Esophagus muscularis mucosa (tissue), 4 donors: ENCODE data around the gene NIPAL4.

Experiments used
- EP300 ChIP-seq: sonication (generic); formaldehyde crosslinking; IDR thresholded peaks from one replicate; pipeline ENCODE4 v1.6.1; 2017; ENCODE audit warnings: antibody characterized with exemption
- POLR2AphosphoS5 ChIP-seq, 2 donors: sonication (generic); formaldehyde crosslinking; IDR thresholded peaks; one replicate each; pipeline ENCODE4 v1.6.1; 2017; ENCODE audit warnings: antibody characterized with exemption in 2 of 2
- TF ChIP-seq, protein P1 (sequence below), 3 experiments: fragments of 200-600 bp in 2 of 3; fragments of 450-650 bp in 1 of 3; sonication (generic) in 2 of 3; IDR thresholded peaks; one replicate each; pipeline ENCODE4 v1.5.1; 2017 to 2019; ENCODE audit warnings: antibody characterized with exemption in 3 of 3, mild to moderate bottlenecking in 2 of 3, moderate library complexity in 1 of 3

DNA sequence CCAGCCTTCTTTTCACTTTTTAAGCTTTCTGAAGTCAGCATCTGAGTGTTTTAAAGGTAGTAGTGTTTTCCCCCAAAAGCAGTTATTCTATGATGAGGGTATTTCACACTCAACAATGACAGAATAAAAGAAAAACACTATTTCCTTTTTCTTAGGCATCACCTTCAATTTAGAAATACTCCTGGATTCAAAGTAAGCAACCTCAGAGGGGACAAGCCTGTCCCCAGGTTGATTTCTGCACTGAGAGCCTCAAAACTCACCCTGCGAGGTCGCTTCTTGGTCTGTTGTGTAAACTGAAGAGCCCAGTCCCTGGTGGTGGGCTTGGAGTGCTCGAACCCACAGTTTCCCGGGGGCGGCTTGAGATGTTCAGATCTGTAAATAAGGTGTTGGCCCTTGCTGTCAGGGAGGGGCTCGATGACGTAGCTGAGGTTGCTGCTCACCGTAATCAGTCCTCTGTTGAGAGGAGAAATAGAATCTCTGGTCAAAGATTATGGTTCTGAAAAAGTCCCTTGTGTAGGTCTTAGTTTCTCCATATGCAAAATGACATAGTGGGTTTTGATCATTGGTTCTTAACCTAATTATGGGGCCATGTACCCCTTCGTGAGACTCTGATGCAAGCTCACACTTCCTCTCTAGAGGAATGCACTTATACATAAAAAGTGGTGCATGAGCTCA, 59.7 kb downstream of the NIPAL4 start:
- TF ChIP-seq, protein P1, sequence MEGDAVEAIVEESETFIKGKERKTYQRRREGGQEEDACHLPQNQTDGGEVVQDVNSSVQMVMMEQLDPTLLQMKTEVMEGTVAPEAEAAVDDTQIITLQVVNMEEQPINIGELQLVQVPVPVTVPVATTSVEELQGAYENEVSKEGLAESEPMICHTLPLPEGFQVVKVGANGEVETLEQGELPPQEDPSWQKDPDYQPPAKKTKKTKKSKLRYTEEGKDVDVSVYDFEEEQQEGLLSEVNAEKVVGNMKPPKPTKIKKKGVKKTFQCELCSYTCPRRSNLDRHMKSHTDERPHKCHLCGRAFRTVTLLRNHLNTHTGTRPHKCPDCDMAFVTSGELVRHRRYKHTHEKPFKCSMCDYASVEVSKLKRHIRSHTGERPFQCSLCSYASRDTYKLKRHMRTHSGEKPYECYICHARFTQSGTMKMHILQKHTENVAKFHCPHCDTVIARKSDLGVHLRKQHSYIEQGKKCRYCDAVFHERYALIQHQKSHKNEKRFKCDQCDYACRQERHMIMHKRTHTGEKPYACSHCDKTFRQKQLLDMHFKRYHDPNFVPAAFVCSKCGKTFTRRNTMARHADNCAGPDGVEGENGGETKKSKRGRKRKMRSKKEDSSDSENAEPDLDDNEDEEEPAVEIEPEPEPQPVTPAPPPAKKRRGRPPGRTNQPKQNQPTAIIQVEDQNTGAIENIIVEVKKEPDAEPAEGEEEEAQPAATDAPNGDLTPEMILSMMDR (IDR thresholded peaks at IDR 0.05): no peak
- TF ChIP-seq EP300: no peak
- TF ChIP-seq POLR2AphosphoS5 (IDR thresholded peaks at IDR 0.05): no peak
